Prostate gland (tissue), 2 donors: Measurements from ENCODE around the gene IFT43. TPM values are rescaled to one million over a fixed set of nuclear protein-coding genes. Genes with fewer than 3 reads are reported as not detected.

Experiments
- DNase-seq: peaks from one replicate; pipeline ENCODE4 v3.0.0-alpha.2; 2019; ENCODE audit warnings: low spot score
- H3K27ac ChIP-seq, 2 donors: fragments of 200-600 bp; sonication (generic); 2 replicates each; pipeline ENCODE4 v1.5.1; 2017 to 2019
- H3K27me3 ChIP-seq: fragments of 200-600 bp; sonication (generic); replicated peaks from 2 replicates; pipeline ENCODE4 v1.5.1; 2019; ENCODE audit not compliant: insufficient read depth
- H3K36me3 ChIP-seq, 2 donors: fragments of 200-600 bp; sonication (generic); 1 replicate in 1 of 2; 2 replicates in 1 of 2; pipeline versions ENCODE4 v1.5.1 to v1.8.1; 2017 to 2019
- H3K4me1 ChIP-seq: fragments of 200-600 bp; sonication (generic); replicated peaks from 2 replicates; pipeline ENCODE4 v1.5.1; 2019
- H3K4me3 ChIP-seq, 2 donors: fragments of 200-600 bp; sonication (generic); 2 replicates each; pipeline ENCODE4 v1.5.1; 2017 to 2019
- H3K9me3 ChIP-seq: fragments of 200-600 bp; sonication (generic); 2 replicates; pipeline ENCODE4 v1.5.1; 2017
- CTCF ChIP-seq, 4 experiments: fragments of 200-600 bp in 2 of 4; fragments of 450-650 bp in 2 of 4; sonication (generic) in 2 of 4; IDR thresholded peaks; 1 replicate in 3 of 4; 2 replicates in 1 of 4; pipeline ENCODE4 v1.5.1; 2016 to 2019; ENCODE audit warnings: antibody characterized with exemption in 4 of 4, mild to moderate bottlenecking in 2 of 4, moderate library complexity in 2 of 4
- POLR2A ChIP-seq: fragments of 450-650 bp; IDR thresholded peaks from one replicate; pipeline ENCODE4 v1.6.1; 2016; ENCODE audit warnings: antibody characterized with exemption, mild to moderate bottlenecking
- POLR2AphosphoS5 ChIP-seq: sonication (generic); formaldehyde crosslinking; IDR thresholded peaks from one replicate; pipeline ENCODE4 v1.6.1; 2017; ENCODE audit warnings: antibody characterized with exemption
- WGBS: methylation state at CpG from one replicate; pipeline ENCODE4 v1.1.5; 2018; 5-methylcytosine and 5-hydroxymethylcytosine counted together
- intact Hi-C: fragments of 100-400 bp; cut with DNase I; formaldehyde crosslinking; loops from one replicate; pipeline ENCODE4 v1.14.2; 2022
- total RNA-seq, 2 donors: library from RNA; depleted of rRNA; stranded (reverse); fragments of >200 nt; gene quantifications; one replicate each; pipeline ENCODE4 v1.1.0, GENCODE V29; 2016

Gene IFT43
- total RNA-seq, 2 donors from 2014 or later, result 43.1 to 55.9 TPM

DNA sequence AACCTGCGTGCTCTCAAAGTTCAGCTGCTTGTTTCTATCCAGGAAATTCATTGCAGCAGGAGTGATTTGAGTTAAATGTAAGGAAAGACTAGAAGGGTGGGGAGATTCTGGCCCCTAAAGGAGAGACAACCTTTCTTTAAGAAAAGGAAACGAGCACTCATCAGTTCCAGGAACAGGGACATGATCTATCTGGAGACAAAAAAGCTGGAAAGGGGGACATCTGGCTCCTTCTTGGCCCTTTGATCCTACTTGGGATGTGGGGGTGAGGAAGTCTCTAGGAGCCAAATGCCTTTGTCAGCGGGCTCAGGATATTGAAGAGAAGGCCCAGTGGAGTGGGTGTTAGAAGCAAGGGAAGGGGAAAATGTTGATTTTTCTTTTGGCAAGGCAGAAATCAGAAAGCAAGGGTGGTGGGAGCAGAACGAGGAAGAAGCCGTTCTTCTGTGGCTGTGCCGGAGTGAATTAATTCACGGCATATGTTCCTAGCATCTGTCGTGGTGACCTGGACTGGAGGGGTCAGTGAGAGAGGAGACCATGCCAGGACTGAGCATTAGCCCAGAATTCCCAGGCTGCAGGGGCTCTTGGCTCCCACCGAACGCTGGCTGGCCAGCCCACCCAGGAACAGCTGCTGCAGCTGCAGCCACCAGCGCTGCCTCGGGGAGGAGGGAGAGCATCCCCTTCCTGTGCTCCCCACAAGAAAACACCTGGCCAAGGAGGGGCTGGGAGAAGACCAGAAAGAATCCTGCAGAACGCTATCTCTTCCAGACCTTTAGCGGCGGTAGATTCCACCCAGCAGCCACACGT, 103.4 kb downstream of the IFT43 start:
- Histone ChIP-seq H3K36me3 (no peaks in the 10 kb centered on the region), H3K27ac (peak overlapping the region; percentile 17 to 63), H3K9me3 (no peaks in the 10 kb centered on the region), H3K27me3 (no peaks in the 10 kb centered on the region), H3K4me3 (no peak overlapping the region), H3K4me1 (no peaks in the 10 kb centered on the region)
- 52% methylated on average over 16 of the region's 16 CpGs for WGBS
- DNase-seq, result no peak
- TF ChIP-seq POLR2A, result no peak
- no peak for TF ChIP-seq POLR2AphosphoS5
- no peak for TF ChIP-seq CTCF (IDR thresholded peaks at IDR 0.05)
- intact Hi-C loops, result loop anchor here (5.0 kb wide), 1 partner anchor 37 kb away; no protein-coding TSS in a partner anchor

- H3K27me3 ChIP-seq, result no peaks in the 10 kb centered on the region
- no peaks in the 10 kb centered on the region for H3K36me3 ChIP-seq
- H3K4me3 ChIP-seq, result no peak overlapping the region
- H3K9me3 ChIP-seq, result no peaks in the 10 kb centered on the region
- no peak for TF ChIP-seq POLR2AphosphoS5
- TF ChIP-seq POLR2A, result no peak
- TF ChIP-seq CTCF (IDR thresholded peaks at IDR 0.05), result no peak
- H3K27ac ChIP-seq, result peak overlapping the region; percentile 17 to 19
- H3K4me1 ChIP-seq, result no peaks in the 10 kb centered on the region
- DNase-seq, result no peak
- intact Hi-C loops, result loop anchor here (5.0 kb wide), 1 partner anchor 37 kb away; no protein-coding TSS in a partner anchor
- WGBS, result 82% methylated on average over 6 of the region's 6 CpGs
Measured at GRCh38 chr14:76089575-76089974, 104.0 kb downstream of the IFT43 start.

DNA sequence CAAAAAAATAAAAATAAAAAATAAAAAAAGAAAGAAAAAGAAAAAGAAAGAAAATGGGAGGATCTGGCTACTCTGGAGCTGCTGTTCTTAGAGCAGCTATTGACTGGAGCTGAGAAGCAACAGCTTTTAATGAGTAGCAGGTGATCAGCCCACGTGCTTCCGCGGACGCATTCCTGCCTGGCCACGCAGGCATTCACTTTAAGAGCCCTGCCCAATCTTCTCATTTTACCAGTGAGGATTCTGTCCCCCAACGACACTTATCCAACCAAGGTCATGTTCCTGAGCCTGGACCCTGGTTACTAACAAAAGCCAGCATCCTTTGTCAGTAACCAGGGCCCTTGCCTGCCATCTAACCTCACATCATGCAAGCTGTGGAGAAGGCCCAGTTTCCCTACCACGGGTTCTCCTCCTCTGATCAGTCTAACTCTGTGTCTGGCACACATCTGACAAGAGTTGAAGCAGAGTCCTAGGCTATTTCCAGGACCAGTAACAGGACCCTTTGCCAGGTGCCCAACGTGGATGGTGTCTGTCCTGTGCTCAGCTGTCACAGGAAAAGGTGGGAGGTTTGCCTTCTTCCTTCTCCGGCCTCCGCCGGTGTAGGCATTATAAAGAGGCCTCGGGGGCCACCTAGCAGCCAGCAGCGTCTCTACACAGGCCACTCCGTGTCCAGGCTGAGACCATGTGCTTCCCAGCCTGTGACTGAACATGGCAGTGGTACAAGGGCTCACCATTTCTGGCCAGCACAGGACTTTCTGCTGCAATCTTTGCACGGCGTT, 105.2 kb downstream of the IFT43 start:
- peak; percentile 8 for DNase-seq
- intact Hi-C loops, result loop anchor here (10.0 kb wide), 1 partner anchor 106 kb away; the partner anchor contains the start of genes IFT43 and TGFB3
- peak overlapping the region; percentile 44 to 49 for H3K27ac ChIP-seq
- H3K4me1 ChIP-seq, result no peaks in the 10 kb centered on the region
- no peak overlapping the region for H3K4me3 ChIP-seq
- TF ChIP-seq CTCF (IDR thresholded peaks at IDR 0.05), result peak in 1 of 4 experiments; percentile 25
- no peak for TF ChIP-seq POLR2A
- H3K9me3 ChIP-seq, result no peaks in the 10 kb centered on the region
- H3K36me3 ChIP-seq, result no peaks in the 10 kb centered on the region
- WGBS, result 50% methylated on average over 16 of the region's 16 CpGs
- H3K27me3 ChIP-seq, result no peaks in the 10 kb centered on the region

DNA sequence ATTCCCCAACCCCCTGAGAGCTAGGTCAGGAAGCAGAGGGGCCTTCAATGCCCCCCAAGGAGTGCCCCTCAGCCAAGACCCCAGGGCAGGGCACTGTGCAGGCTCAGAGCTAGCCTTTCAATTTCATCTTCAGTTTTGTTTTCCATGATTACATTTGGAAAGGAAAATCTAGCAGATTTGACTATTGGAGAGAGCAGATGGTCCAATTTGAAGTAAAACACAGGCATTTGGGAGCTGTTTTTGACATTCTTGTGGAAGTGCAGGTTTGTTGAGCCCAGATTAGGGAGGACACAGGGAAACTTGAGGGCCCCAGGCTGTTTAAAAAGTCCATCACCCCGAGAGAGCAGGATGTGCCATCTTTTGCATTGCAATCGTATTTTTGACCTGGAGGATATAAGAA, 107.5 kb downstream of the IFT43 start:
- no peaks in the 10 kb centered on the region for H3K36me3 ChIP-seq
- TF ChIP-seq POLR2AphosphoS5, result no peak
- no peak for TF ChIP-seq POLR2A
- TF ChIP-seq CTCF (IDR thresholded peaks at IDR 0.05), result no peak
- H3K9me3 ChIP-seq, result no peaks in the 10 kb centered on the region
- H3K4me3 ChIP-seq, result no peak overlapping the region
- no peak for DNase-seq
- WGBS, result 68% methylated on average over 2 of the region's 2 CpGs
- no peaks in the 10 kb centered on the region for H3K4me1 ChIP-seq
- H3K27me3 ChIP-seq, result no peaks in the 10 kb centered on the region
- intact Hi-C loops, result loop anchor here (10.0 kb wide), 1 partner anchor 108 kb away; the partner anchor contains the start of genes IFT43 and TGFB3
- H3K27ac ChIP-seq, result no peak overlapping the region
